LHCN-M2 (cell line): ENCODE data around the gene BABAM1. TPM values are rescaled to one million over a fixed set of nuclear protein-coding genes. Genes with fewer than 3 reads are reported as not detected.

Experiments
- DNase-seq: peaks from one replicate; pipeline ENCODE4 v3.0.0-alpha.2; 2012; ENCODE audit warnings: low read depth
- total RNA-seq: library from RNA; depleted of rRNA; stranded (reverse); fragments of >200 nt; gene quantifications from 2 replicates; pipeline ENCODE4 v1.2.3, GENCODE V29; 2014

The BABAM1 gene
- total RNA-seq, 1 experiment from 2014 or later: 107 TPM

GRCh38 chr19:17243211-17243829, 23.9 kb upstream of the BABAM1 start:
- DNase-seq: no peak

- DNase-seq: peak; percentile 56
These were observed 23.2 kb upstream of the BABAM1 start for GRCh38 chr19:17243830-17244617.

- DNase-seq: no peak
These were observed 22.4 kb upstream of the BABAM1 start for GRCh38 chr19:17244618-17245534.

GRCh38 chr19:17245535-17245984, 21.7 kb upstream of the BABAM1 start, which contains the start of gene NR2F6:
TSS of gene NR2F6 (minus strand) at chr19:17245919. CDS start at chr19:17245220, 699 bp downstream.
- DNase-seq: no peak

GRCh38 chr19:17246681-17247425, 20.4 kb upstream of the BABAM1 start:
- no peak for DNase-seq

- no peak for DNase-seq
These were observed 19.0 kb upstream of the BABAM1 start for GRCh38 chr19:17248011-17248776.

- no peak for DNase-seq
These were observed 17.2 kb upstream of the BABAM1 start for GRCh38 chr19:17249887-17250548.

- no peak for DNase-seq
These were observed 12.6 kb upstream of the BABAM1 start for GRCh38 chr19:17254636-17255035.

- no peak for DNase-seq
These were observed 12.1 kb upstream of the BABAM1 start for GRCh38 chr19:17255150-17255621.

GRCh38 chr19:17256130-17256529, 11.1 kb upstream of the BABAM1 start:
- DNase-seq: no peak

- no peak for DNase-seq
These were observed 8.0 kb upstream of the BABAM1 start for GRCh38 chr19:17259118-17259780.

GRCh38 chr19:17259934-17260333, 7.3 kb upstream of the BABAM1 start:
- DNase-seq: no peak

GRCh38 chr19:17260842-17261325, 6.4 kb upstream of the BABAM1 start:
- peak; percentile 61 for DNase-seq

- DNase-seq: no peak
These were observed 4.7 kb upstream of the BABAM1 start for GRCh38 chr19:17262557-17262956.

GRCh38 chr19:17263712-17264640, 3.3 kb upstream of the BABAM1 start:
- DNase-seq: no peak

GRCh38 chr19:17264641-17264979, 2.6 kb upstream of the BABAM1 start, which contains the start of gene USHBP1:
TSS of gene USHBP1 (minus strand) at chr19:17264745. CDS start at chr19:17264299, 446 bp downstream.
- no peak for DNase-seq

- DNase-seq: no peak
These were observed 1.2 kb upstream of the BABAM1 start for GRCh38 chr19:17266026-17266425.

- no peak for DNase-seq
These were observed 661 bp upstream of the BABAM1 start for GRCh38 chr19:17266589-17266974.
